ENCODE measurements around the gene CAMKK1.

DNA sequence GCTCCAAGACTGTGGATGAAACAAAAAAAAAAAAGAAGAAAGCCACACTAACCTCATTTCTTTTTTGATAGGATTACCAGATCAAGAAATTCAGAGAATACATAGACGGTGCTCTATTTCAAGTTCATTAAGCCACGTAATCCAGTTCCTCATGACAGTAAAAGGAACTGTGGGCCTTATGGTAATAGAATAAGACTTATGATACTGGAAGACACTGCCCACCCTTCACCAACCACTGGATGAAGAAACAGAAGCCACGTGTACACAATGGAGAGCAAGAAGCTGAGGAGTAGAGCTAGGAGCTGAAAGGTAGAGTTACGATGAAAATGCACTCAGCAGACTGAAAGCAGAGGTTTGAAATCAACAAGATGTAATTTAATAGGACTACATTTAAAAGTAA is 58.0 kb downstream of the CAMKK1 start:
- TF ChIP-seq, protein P1, sequence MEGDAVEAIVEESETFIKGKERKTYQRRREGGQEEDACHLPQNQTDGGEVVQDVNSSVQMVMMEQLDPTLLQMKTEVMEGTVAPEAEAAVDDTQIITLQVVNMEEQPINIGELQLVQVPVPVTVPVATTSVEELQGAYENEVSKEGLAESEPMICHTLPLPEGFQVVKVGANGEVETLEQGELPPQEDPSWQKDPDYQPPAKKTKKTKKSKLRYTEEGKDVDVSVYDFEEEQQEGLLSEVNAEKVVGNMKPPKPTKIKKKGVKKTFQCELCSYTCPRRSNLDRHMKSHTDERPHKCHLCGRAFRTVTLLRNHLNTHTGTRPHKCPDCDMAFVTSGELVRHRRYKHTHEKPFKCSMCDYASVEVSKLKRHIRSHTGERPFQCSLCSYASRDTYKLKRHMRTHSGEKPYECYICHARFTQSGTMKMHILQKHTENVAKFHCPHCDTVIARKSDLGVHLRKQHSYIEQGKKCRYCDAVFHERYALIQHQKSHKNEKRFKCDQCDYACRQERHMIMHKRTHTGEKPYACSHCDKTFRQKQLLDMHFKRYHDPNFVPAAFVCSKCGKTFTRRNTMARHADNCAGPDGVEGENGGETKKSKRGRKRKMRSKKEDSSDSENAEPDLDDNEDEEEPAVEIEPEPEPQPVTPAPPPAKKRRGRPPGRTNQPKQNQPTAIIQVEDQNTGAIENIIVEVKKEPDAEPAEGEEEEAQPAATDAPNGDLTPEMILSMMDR (conservative IDR thresholded peaks at IDR 0.05; ENCODE audit: low read length) = no peak
- TF ChIP-seq EZH2phosphoT487 (IDR thresholded peaks at IDR 0.05; ENCODE audit: borderline replicate concordance) = no peak

Measured in Loucy (cell line).